Liver (tissue), 3 donors: ENCODE results near the gene HLA-DRB5.

Experiments used
- CTCF ChIP-seq: fragments of 150-350 bp; IDR thresholded peaks from 2 replicates; pipeline ENCODE4 v1.5.1; 2017; ENCODE audit warnings: improper control_type of control experiment, low read depth, low read length; ENCODE audit not compliant: missing input control
- EGR1 ChIP-seq, 2 donors: IDR thresholded peaks; 2 replicates each; pipeline ENCODE4 v1.6.1; 2016 to 2018; ENCODE audit warnings: antibody characterized with exemption in 2 of 2, low read depth in 2 of 2
- GABPA ChIP-seq, 2 donors: IDR thresholded peaks in 1 of 2; conservative IDR thresholded peaks in 1 of 2; 2 replicates each; pipeline ENCODE4 v1.6.1; 2016; ENCODE audit warnings: antibody characterized with exemption in 2 of 2, mild to moderate bottlenecking in 1 of 2, moderate library complexity in 1 of 2
- HNF4A ChIP-seq, 2 donors: conservative IDR thresholded peaks; 2 replicates each; pipeline ENCODE4 v1.6.1; 2016; ENCODE audit warnings: antibody characterized with exemption in 2 of 2, mild to moderate bottlenecking in 2 of 2
- JUND ChIP-seq, 2 donors: IDR thresholded peaks; 2 replicates each; pipeline ENCODE4 v1.6.1; 2016; ENCODE audit warnings: antibody characterized with exemption in 2 of 2
- MAX ChIP-seq: IDR thresholded peaks from 2 replicates; pipeline ENCODE4 v1.6.1; 2016; ENCODE audit warnings: antibody characterized with exemption
- RAD21 ChIP-seq, 2 donors: IDR thresholded peaks; 2 replicates each; pipeline ENCODE4 v1.6.1; 2016; ENCODE audit warnings: antibody characterized with exemption in 2 of 2, mild to moderate bottlenecking in 2 of 2
- SP1 ChIP-seq: IDR thresholded peaks from 2 replicates; pipeline ENCODE4 v1.6.1; 2018; ENCODE audit warnings: antibody characterized with exemption, mild to moderate bottlenecking
- TAF1 ChIP-seq: conservative IDR thresholded peaks from 2 replicates; pipeline ENCODE4 v1.6.1; 2016; ENCODE audit warnings: antibody characterized with exemption, mild to moderate bottlenecking
- TF ChIP-seq, protein P1 (sequence below): IDR thresholded peaks from 2 replicates; pipeline ENCODE4 v1.6.1; 2016; ENCODE audit warnings: antibody characterized with exemption, mild to moderate bottlenecking
- donor health status: healthy.
- donor health status: healthy.

GRCh38 chr6:32553037-32553742 lies 23.1 kb upstream of the HLA-DRB5 start:
- TF ChIP-seq MAX (no peak), RAD21 (IDR thresholded peaks at IDR 0.05) (no peak), EGR1 (IDR thresholded peaks at IDR 0.05; ENCODE audit: low read depth in 2 of 2) (no peak), TAF1 (no peak), CTCF (no peak), HNF4A (conservative IDR thresholded peaks at IDR 0.05) (no peak), GABPA (IDR thresholded peaks at IDR 0.05 in 1 of 2, conservative IDR thresholded peaks at IDR 0.05 in 1 of 2) (no peak), JUND (IDR thresholded peaks at IDR 0.05) (no peak), SP1 (no peak)
- TF ChIP-seq, protein P1, sequence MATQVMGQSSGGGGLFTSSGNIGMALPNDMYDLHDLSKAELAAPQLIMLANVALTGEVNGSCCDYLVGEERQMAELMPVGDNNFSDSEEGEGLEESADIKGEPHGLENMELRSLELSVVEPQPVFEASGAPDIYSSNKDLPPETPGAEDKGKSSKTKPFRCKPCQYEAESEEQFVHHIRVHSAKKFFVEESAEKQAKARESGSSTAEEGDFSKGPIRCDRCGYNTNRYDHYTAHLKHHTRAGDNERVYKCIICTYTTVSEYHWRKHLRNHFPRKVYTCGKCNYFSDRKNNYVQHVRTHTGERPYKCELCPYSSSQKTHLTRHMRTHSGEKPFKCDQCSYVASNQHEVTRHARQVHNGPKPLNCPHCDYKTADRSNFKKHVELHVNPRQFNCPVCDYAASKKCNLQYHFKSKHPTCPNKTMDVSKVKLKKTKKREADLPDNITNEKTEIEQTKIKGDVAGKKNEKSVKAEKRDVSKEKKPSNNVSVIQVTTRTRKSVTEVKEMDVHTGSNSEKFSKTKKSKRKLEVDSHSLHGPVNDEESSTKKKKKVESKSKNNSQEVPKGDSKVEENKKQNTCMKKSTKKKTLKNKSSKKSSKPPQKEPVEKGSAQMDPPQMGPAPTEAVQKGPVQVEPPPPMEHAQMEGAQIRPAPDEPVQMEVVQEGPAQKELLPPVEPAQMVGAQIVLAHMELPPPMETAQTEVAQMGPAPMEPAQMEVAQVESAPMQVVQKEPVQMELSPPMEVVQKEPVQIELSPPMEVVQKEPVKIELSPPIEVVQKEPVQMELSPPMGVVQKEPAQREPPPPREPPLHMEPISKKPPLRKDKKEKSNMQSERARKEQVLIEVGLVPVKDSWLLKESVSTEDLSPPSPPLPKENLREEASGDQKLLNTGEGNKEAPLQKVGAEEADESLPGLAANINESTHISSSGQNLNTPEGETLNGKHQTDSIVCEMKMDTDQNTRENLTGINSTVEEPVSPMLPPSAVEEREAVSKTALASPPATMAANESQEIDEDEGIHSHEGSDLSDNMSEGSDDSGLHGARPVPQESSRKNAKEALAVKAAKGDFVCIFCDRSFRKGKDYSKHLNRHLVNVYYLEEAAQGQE = no peak
